ENCODE data around the gene TMEM150A.

TMEM150A gene

GRCh38 chr2:85594715-85595300, 7.7 kb downstream of the TMEM150A start:
- TF ChIP-seq, protein P1, sequence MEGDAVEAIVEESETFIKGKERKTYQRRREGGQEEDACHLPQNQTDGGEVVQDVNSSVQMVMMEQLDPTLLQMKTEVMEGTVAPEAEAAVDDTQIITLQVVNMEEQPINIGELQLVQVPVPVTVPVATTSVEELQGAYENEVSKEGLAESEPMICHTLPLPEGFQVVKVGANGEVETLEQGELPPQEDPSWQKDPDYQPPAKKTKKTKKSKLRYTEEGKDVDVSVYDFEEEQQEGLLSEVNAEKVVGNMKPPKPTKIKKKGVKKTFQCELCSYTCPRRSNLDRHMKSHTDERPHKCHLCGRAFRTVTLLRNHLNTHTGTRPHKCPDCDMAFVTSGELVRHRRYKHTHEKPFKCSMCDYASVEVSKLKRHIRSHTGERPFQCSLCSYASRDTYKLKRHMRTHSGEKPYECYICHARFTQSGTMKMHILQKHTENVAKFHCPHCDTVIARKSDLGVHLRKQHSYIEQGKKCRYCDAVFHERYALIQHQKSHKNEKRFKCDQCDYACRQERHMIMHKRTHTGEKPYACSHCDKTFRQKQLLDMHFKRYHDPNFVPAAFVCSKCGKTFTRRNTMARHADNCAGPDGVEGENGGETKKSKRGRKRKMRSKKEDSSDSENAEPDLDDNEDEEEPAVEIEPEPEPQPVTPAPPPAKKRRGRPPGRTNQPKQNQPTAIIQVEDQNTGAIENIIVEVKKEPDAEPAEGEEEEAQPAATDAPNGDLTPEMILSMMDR (IDR thresholded peaks at IDR 0.05): no peak

GRCh38 chr2:85593023-85593422, 9.5 kb downstream of the TMEM150A start:
- TF ChIP-seq, protein P1 (IDR thresholded peaks at IDR 0.05): no peak

DNA sequence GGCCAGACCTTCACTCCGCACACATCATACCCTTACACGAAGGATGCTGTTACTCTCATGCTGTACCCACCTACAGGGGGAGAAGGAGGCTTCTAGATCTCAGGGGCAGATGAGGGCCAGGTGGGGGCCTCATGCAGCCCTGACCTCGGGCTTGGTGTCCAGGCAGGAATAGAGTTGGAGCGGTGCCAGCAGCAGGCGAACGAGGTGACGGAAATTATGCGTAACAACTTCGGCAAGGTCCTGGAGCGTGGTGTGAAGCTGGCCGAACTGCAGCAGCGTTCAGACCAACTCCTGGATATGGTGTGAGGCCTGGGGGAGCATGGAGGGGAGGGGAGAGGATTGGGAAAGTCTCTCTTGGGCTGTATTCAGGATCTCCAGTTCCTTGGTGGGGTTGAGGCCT, 10.9 kb downstream of the TMEM150A start:
- TF ChIP-seq, protein P1 (IDR thresholded peaks at IDR 0.05): no peak

DNA sequence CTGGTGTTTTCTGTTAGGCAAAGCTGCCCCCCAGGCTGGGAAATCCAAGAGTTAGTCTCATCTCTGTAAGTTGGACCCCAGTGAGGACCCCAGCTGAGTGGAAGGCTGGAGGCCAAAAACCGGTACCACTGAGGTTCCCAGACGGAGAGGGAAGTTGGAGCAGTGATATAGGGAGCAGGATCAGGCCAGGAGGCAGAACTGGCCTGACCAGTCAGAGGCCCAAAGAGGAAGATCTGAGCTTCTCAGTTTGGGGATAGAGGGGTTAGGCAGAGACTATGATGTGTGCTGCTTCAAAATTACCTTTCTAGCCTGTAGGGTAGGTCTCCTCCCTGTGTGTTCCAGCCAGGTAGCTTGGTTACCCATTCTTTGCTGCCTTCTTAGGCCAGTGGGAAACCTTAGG, 11.5 kb downstream of the TMEM150A start:
- TF ChIP-seq, protein P1 (IDR thresholded peaks at IDR 0.05): no peak

- TF ChIP-seq, protein P1 (IDR thresholded peaks at IDR 0.05): no peak
These were observed 12.3 kb downstream of the TMEM150A start for GRCh38 chr2:85589982-85590791.

DNA sequence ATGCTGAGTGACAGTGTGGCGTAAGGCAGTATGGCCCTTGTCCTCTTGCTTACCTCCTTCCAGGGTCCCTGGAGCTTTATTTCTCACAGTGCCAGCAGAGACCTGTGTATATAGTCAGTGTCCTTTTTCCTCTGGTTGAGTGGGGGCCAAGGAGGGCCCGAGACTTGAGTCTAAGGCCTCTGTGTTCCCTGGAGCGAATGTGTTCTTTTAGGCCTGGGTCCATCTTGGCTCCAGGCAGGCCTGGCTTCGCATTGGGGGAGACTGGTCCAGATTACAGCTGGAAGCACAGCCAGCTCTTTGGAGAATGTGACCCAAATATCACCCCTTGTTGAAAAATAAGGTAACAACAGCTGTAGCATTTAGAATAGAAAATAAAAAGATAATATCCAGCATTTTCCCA, 13.3 kb downstream of the TMEM150A start:
- TF ChIP-seq, protein P1 (IDR thresholded peaks at IDR 0.05): no peak

DNA sequence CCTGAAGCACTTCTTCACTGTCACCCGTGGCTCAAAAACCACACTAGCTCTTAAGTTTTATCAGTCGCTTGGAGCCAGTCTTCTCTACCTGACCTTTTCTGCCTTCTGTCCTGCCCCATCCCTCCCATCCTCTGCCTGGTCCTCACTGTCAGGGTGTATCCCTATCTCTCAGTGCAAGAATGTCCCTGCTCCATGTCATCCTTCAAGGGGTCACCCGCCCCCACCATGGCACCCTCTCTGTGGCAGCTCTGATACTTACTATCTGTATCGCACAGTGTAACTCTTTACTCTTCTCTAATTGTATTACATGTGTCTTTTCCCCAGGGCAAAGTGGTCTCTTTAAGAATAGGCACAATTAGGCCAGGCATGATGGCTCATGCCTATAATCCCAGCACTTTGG, 13.9 kb downstream of the TMEM150A start:
- TF ChIP-seq, protein P1 (IDR thresholded peaks at IDR 0.05): no peak
